GM23338 (cell line): ENCODE data around the gene PRPF39. TPM values are rescaled to one million over a fixed set of nuclear protein-coding genes. Genes with fewer than 3 reads are reported as not detected.
"Not testable (repeated sequence)": the region's sequence is repeated elsewhere in the genome, so short reads cannot be mapped to it uniquely, and the experiment has no call there.

ENCODE experiments used
- ATAC-seq: fragments of 200-7000 bp; cut with Tn5 transposase; 3 replicates; pipeline ENCODE4 v1.9.1; 2020
- DNase-seq: peaks from one replicate; pipeline ENCODE4 v3.0.0-alpha.2; 2015; ENCODE audit warnings: low spot score
- H2AFZ ChIP-seq: fragments of 200-600 bp; sonication (generic); 2 replicates; pipeline ENCODE4 v1.8.0; 2016; ENCODE audit warnings: antibody characterized with exemption, mild to moderate bottlenecking, moderate library complexity
- H3F3A ChIP-seq: fragments of 200-600 bp; sonication (generic); replicated peaks from 2 replicates; pipeline ENCODE4 v1.8.0; 2017; ENCODE audit warnings: antibody characterized with exemption, mixed run types, low read depth
- H3K27ac ChIP-seq: fragments of 200-600 bp; sonication (generic); 2 replicates; pipeline ENCODE4 v1.6.1; 2016; ENCODE audit warnings: low read depth
- H3K27me3 ChIP-seq: fragments of 200-600 bp; sonication (generic); 2 replicates; pipeline ENCODE4 v1.8.0; 2016; ENCODE audit warnings: mild to moderate bottlenecking, mixed run types, moderate library complexity; ENCODE audit not compliant: insufficient read depth
- H3K36me3 ChIP-seq: fragments of 200-600 bp; sonication (generic); 2 replicates; pipeline ENCODE4 v1.8.0; 2016; ENCODE audit warnings: mild to moderate bottlenecking; ENCODE audit not compliant: insufficient read depth
- H3K4me1 ChIP-seq: fragments of 200-600 bp; sonication (generic); 2 replicates; pipeline ENCODE4 v1.8.0; 2016; ENCODE audit warnings: mild to moderate bottlenecking, moderate library complexity; ENCODE audit not compliant: insufficient read depth
- H3K4me2 ChIP-seq: fragments of 200-600 bp; sonication (generic); 2 replicates; pipeline ENCODE4 v1.7.1; 2017; ENCODE audit warnings: mixed run types
- H3K4me3 ChIP-seq: fragments of 200-600 bp; sonication (generic); 2 replicates; pipeline ENCODE4 v1.6.1; 2016; ENCODE audit warnings: mixed run types
- H3K79me2 ChIP-seq: fragments of 200-600 bp; sonication (generic); replicated peaks from 2 replicates; pipeline ENCODE4 v1.8.0; 2017; ENCODE audit warnings: mild to moderate bottlenecking; ENCODE audit not compliant: insufficient read depth
- H3K9me2 ChIP-seq: fragments of 200-600 bp; sonication (generic); 2 replicates; pipeline ENCODE4 v1.8.0; 2017; ENCODE audit not compliant: insufficient read depth
- H4K20me1 ChIP-seq: fragments of 200-600 bp; sonication (generic); replicated peaks from 2 replicates; pipeline ENCODE4 v1.8.0; 2017; ENCODE audit warnings: mild to moderate bottlenecking; ENCODE audit not compliant: insufficient read depth
- H3K27ac Mint-ChIP-seq: 2 replicates; pipeline ENCODE4 v1.8.0; 2020; ENCODE audit warnings: inconsistent platforms, mild to moderate bottlenecking, moderate library complexity, mixed read lengths
- H3K27me3 Mint-ChIP-seq: 3 replicates; pipeline ENCODE4 v1.8.0; 2022; ENCODE audit warnings: low read depth, mild to moderate bottlenecking, moderate library complexity, mixed read lengths, inconsistent platforms; ENCODE audit not compliant: insufficient read depth, poor library complexity
- H3K36me3 Mint-ChIP-seq: 3 replicates; pipeline ENCODE4 v1.8.0; 2021; ENCODE audit warnings: low read depth, mild to moderate bottlenecking, inconsistent platforms, moderate library complexity, mixed read lengths
- H3K4me1 Mint-ChIP-seq: 3 replicates; pipeline ENCODE4 v1.8.0; 2020; ENCODE audit warnings: mild to moderate bottlenecking, inconsistent platforms, mixed read lengths
- H3K4me3 Mint-ChIP-seq: 3 replicates; pipeline ENCODE4 v1.8.0; 2021; ENCODE audit warnings: moderate library complexity, mild to moderate bottlenecking, inconsistent platforms, mixed read lengths
- H3K9me3 Mint-ChIP-seq: 3 replicates; pipeline ENCODE4 v1.8.0; 2020; ENCODE audit warnings: moderate library complexity, mild to moderate bottlenecking, inconsistent platforms, mixed read lengths
- CREB1 ChIP-seq: fragments of 250-450 bp; sonication (Bioruptor Pico); IDR thresholded peaks from 2 replicates; pipeline ENCODE4 v1.5.0; 2020; ENCODE audit warnings: low read depth, mild to moderate bottlenecking, moderate library complexity
- NANOG ChIP-seq: IDR thresholded peaks from 2 replicates; pipeline ENCODE4 v1.6.1; 2016; ENCODE audit warnings: antibody characterized with exemption, borderline replicate concordance
- POLR2AphosphoS5 ChIP-seq: IDR thresholded peaks from 2 replicates; pipeline ENCODE4 v1.6.1; 2016; ENCODE audit warnings: antibody characterized with exemption, low read depth
- STAT1 ChIP-seq: IDR thresholded peaks from one replicate; pipeline ENCODE4 v1.6.1; 2016; ENCODE audit warnings: antibody characterized with exemption; ENCODE audit not compliant: unreplicated experiment
- ZNF114 ChIP-seq: fragments of 250-450 bp; sonication (Bioruptor Pico); IDR thresholded peaks from 2 replicates; pipeline ENCODE4 v1.5.0; 2020; ENCODE audit warnings: mild to moderate bottlenecking, moderate library complexity
- ZNF331 ChIP-seq: fragments of 250-450 bp; sonication (Bioruptor Pico); IDR thresholded peaks from 2 replicates; pipeline ENCODE4 v1.5.0; 2020; ENCODE audit warnings: low read depth, mild to moderate bottlenecking, moderate library complexity
- polyA plus RNA-seq: library from polyadenylated mRNA; unstranded; fragments of >200 nt; fragmentation: Nextera tagmentation; extraction: Ambion mirVana; gene quantifications from 2 replicates; pipeline ENCODE4 v1.2.1, GENCODE V29; 2016
- total RNA-seq: library from RNA; depleted of rRNA; stranded (reverse); fragments of >200 nt; shearing (Covaris generic); gene quantifications from 2 replicates; pipeline ENCODE4 v1.2.3, GENCODE V29; 2014
- TF ChIP-seq, protein P1 (sequence below), 2 experiments: fragments of 200-600 bp in 1 of 2; sonication (generic) in 1 of 2; conservative IDR thresholded peaks; 2 replicates each; pipeline versions ENCODE4 v1.5.1 to v1.6.1; 2016 to 2017; ENCODE audit warnings: antibody characterized with exemption in 2 of 2, low read depth in 2 of 2, mild to moderate bottlenecking in 2 of 2, moderate library complexity in 1 of 2
- TF ChIP-seq, protein P2 (sequence below): IDR thresholded peaks from one replicate; pipeline ENCODE4 v1.6.1; 2018; ENCODE audit warnings: antibody characterized with exemption; ENCODE audit not compliant: unreplicated experiment
- TF ChIP-seq, protein P3 (sequence below): IDR thresholded peaks from 2 replicates; pipeline ENCODE4 v1.6.1; 2016; ENCODE audit warnings: antibody characterized with exemption

PRPF39 gene
- total and polyA plus RNA-seq, 2 experiments from 2014 or later: 30.7 to 56.9 TPM

DNA sequence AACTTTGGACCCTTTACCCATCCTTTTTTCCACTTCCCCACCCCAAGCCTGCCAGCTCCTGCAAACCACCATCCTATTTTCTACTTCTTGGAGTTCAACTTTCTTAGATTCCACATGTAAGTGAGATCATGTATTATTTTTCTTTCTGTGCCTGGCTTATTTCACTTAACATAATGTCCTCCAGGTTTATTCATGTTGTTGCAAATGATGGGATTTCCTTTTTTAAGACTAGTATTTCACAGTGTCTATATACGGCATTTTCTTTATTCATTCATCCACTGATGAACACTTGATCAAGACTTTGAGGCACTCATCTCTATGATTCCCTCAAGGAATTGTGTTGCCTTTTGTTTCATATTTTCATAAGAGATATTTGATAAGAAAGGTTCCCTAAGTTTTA is 5.6 kb upstream of the PRPF39 start:
- Mint-ChIP-seq H3K4me1 (peaks cover 7% of the 10 kb centered on the region), H3K27me3 (peaks cover 2% of the 10 kb centered on the region), H3K4me3 (no peak overlapping the region), H3K9me3 (peaks cover 5% of the 10 kb centered on the region; the same call in 2 of the 3 replicates), H3K27ac (no peak overlapping the region), H3K36me3 (no peaks in the 10 kb centered on the region)
- Histone ChIP-seq H3K4me3 (no peak overlapping the region), H3K9me2 (no peaks in the 10 kb centered on the region), H3K27ac (no peak overlapping the region), H3K27me3 (no peaks in the 10 kb centered on the region), H3K36me3 (no peaks in the 10 kb centered on the region), H2AFZ (no peak overlapping the region), H4K20me1 (no peaks in the 10 kb centered on the region), H3K4me1 (peaks cover 10% of the 10 kb centered on the region), H3K79me2 (no peaks in the 10 kb centered on the region), H3F3A (no peaks in the 10 kb centered on the region), H3K4me2 (no peak overlapping the region)
- no peak for TF ChIP-seq CREB1 (CRISPR knock-in tag)
- no peak for TF ChIP-seq ZNF331 (CRISPR knock-in tag)
- TF ChIP-seq, protein P1, sequence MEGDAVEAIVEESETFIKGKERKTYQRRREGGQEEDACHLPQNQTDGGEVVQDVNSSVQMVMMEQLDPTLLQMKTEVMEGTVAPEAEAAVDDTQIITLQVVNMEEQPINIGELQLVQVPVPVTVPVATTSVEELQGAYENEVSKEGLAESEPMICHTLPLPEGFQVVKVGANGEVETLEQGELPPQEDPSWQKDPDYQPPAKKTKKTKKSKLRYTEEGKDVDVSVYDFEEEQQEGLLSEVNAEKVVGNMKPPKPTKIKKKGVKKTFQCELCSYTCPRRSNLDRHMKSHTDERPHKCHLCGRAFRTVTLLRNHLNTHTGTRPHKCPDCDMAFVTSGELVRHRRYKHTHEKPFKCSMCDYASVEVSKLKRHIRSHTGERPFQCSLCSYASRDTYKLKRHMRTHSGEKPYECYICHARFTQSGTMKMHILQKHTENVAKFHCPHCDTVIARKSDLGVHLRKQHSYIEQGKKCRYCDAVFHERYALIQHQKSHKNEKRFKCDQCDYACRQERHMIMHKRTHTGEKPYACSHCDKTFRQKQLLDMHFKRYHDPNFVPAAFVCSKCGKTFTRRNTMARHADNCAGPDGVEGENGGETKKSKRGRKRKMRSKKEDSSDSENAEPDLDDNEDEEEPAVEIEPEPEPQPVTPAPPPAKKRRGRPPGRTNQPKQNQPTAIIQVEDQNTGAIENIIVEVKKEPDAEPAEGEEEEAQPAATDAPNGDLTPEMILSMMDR (conservative IDR thresholded peaks at IDR 0.05; ENCODE audit: low read depth in 2 of 2): no peak
- TF ChIP-seq NANOG: no peak
- TF ChIP-seq POLR2AphosphoS5: no peak
- TF ChIP-seq, protein P2, sequence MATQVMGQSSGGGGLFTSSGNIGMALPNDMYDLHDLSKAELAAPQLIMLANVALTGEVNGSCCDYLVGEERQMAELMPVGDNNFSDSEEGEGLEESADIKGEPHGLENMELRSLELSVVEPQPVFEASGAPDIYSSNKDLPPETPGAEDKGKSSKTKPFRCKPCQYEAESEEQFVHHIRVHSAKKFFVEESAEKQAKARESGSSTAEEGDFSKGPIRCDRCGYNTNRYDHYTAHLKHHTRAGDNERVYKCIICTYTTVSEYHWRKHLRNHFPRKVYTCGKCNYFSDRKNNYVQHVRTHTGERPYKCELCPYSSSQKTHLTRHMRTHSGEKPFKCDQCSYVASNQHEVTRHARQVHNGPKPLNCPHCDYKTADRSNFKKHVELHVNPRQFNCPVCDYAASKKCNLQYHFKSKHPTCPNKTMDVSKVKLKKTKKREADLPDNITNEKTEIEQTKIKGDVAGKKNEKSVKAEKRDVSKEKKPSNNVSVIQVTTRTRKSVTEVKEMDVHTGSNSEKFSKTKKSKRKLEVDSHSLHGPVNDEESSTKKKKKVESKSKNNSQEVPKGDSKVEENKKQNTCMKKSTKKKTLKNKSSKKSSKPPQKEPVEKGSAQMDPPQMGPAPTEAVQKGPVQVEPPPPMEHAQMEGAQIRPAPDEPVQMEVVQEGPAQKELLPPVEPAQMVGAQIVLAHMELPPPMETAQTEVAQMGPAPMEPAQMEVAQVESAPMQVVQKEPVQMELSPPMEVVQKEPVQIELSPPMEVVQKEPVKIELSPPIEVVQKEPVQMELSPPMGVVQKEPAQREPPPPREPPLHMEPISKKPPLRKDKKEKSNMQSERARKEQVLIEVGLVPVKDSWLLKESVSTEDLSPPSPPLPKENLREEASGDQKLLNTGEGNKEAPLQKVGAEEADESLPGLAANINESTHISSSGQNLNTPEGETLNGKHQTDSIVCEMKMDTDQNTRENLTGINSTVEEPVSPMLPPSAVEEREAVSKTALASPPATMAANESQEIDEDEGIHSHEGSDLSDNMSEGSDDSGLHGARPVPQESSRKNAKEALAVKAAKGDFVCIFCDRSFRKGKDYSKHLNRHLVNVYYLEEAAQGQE: no peak
- TF ChIP-seq, protein P3, sequence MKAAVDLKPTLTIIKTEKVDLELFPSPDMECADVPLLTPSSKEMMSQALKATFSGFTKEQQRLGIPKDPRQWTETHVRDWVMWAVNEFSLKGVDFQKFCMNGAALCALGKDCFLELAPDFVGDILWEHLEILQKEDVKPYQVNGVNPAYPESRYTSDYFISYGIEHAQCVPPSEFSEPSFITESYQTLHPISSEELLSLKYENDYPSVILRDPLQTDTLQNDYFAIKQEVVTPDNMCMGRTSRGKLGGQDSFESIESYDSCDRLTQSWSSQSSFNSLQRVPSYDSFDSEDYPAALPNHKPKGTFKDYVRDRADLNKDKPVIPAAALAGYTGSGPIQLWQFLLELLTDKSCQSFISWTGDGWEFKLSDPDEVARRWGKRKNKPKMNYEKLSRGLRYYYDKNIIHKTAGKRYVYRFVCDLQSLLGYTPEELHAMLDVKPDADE: no peak
- no peak for TF ChIP-seq STAT1
- no peak for TF ChIP-seq ZNF114 (CRISPR knock-in tag)
- no peak for ATAC-seq
- DNase-seq: no peak

DNA sequence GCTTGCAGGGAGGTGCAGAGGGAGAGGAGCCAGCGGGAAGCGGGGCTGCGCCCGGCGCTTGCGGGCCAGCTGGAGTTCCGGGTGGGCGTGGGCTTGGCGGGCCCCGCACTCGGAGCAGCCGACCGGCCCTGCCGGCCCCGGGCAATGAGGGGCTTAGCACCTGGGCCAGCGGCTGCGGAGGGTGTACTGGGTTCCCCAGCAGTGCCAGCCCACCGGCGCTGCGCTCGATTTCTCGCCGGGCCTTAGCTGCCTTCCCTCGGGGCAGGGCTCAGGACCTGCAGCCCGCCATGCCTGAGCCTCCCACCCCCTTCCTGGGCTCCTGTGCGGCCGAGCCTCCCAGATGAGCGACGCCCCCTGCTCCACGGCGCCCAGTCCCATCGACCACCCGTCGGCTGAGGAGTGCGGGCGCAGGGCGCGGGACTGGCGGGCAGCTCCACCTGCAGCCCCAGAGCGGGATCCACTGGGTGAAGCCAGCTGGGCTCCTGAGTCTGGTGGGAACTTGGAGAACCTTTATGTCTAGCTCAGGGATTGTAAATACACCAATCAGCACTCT is 3.4 kb upstream of the PRPF39 start:
- H3K79me2 ChIP-seq: peaks cover 15% of the 10 kb centered on the region
- not testable (repeated sequence) for H4K20me1 ChIP-seq, DNase-seq, H3K27ac ChIP-seq, H2AFZ ChIP-seq, H3K4me3 ChIP-seq, H3K27me3 Mint-ChIP-seq, H3K27me3 ChIP-seq, H3F3A ChIP-seq, H3K27ac Mint-ChIP-seq, ATAC-seq, H3K4me3 Mint-ChIP-seq, H3K4me2 ChIP-seq, H3K9me3 Mint-ChIP-seq, H3K36me3 Mint-ChIP-seq, H3K36me3 ChIP-seq, H3K9me2 ChIP-seq
- H3K4me1 ChIP-seq: peaks cover 10% of the 10 kb centered on the region
- H3K4me1 Mint-ChIP-seq: peaks cover 16% of the 10 kb centered on the region

DNA sequence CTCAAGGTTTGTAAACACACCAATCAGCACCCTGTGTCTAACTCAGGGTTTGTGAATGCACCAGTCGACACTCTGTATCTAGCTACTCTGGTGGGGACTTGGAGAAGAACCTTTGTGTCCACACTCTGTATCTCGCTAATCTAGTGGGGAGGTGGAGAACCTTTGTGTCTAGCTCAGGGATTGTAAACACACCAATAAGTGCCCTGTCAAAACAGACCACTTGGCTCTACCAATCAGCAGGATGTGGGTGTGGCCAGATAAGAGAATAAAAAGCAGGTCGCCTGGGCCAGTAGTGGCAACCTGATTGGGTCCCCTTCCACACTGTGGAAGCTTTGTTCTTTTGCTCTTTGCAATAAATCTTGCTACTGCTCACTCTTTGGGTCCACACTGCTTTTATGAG is 2.8 kb upstream of the PRPF39 start:
- not testable (repeated sequence) for H3F3A ChIP-seq, H3K9me3 Mint-ChIP-seq, DNase-seq, H3K4me3 Mint-ChIP-seq, H3K27me3 ChIP-seq, H3K4me1 ChIP-seq, H3K4me3 ChIP-seq, H3K27ac ChIP-seq, H3K36me3 ChIP-seq, H3K27ac Mint-ChIP-seq, H3K4me2 ChIP-seq, ATAC-seq, H3K9me2 ChIP-seq, H3K36me3 Mint-ChIP-seq, H3K27me3 Mint-ChIP-seq
- Histone ChIP-seq H2AFZ (peak overlapping the region; percentile 57; the same call in 1 of the 2 replicates), H3K79me2 (peaks cover 21% of the 10 kb centered on the region), H4K20me1 (peaks cover 11% of the 10 kb centered on the region)
- H3K4me1 Mint-ChIP-seq: peaks cover 16% of the 10 kb centered on the region
